Stimulated activated CD8-positive, alpha-beta memory T cell treated with anti-CD3 and anti-CD28 coated beads, Interleukin-2, amount 100 ng/mL, for 1 hour (primary cell): ENCODE data around the gene AVEN.
"Not testable (repeated sequence)": the region's sequence is repeated elsewhere in the genome, so short reads cannot be mapped to it uniquely, and the experiment has no call there.

ENCODE experiments used
- DNase-seq, 2 donors: peaks; one replicate each; pipeline ENCODE4 v3.0.0-alpha.2; 2020; ENCODE audit warnings: low read depth in 2 of 2

AVEN gene

GRCh38 chr15:33852094-33852493, 186.9 kb downstream of the AVEN start:
- no peak for DNase-seq

- DNase-seq, result no peak
These were observed 187.9 kb downstream of the AVEN start for GRCh38 chr15:33851079-33851478.

DNA sequence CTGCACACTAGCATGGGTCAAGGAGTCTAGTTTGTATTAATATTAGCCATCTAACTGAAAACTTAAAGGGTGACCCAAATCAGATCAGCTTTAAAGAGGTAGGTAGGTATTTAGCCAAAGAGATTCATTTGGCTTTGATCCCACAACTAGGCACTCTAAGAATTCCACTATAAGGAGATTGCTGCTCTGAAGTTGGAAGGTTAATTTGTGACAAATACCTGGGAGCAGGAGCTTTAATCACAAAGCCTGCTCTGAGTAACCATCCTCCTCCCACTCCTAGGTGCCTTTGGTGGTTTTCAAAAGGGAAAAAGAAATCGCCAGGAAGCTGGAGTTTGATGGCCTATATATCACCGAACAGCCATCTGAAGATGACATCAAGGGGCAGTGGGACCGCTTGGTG, 191.0 kb downstream of the AVEN start:
- no peak for DNase-seq

DNA sequence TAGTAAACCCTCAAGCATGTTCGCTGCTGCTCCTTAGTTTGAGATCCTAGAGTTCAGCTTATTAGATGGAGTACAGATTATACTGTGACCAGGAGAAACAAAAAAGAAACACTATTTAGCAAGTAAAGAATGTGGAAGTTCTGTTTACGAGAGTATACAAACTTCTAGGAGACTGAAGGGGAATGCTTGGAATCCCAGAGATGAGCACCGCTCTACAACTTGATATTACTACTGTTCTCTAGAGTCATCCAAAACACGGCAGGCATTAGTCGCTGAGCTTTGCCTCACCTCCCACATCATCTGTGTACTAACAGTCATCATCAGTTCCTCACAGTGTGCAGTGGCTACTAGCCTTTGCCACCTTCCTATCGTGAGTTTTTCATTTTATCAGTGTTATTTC, 192.1 kb downstream of the AVEN start:
- no peak for DNase-seq

DNA sequence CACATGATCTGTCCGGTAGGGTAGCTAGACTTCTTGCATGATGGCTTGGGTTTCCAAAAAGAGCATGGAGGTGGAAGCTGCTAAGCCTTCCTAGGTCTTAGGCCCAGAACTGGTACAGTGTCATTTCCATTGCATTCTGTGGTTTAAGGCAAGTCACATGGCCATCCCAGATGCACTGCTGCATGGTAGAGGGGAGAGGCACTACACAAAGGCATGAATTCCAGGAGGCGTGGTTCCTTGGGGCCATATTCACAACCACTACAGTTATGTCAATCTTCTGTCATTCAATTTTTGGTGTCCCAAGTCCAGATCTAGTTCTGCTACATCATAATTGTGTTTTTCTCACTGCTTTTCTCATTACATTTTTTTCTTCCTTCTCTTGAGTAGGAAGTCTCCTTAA, 192.9 kb downstream of the AVEN start:
- DNase-seq, result no peak

DNA sequence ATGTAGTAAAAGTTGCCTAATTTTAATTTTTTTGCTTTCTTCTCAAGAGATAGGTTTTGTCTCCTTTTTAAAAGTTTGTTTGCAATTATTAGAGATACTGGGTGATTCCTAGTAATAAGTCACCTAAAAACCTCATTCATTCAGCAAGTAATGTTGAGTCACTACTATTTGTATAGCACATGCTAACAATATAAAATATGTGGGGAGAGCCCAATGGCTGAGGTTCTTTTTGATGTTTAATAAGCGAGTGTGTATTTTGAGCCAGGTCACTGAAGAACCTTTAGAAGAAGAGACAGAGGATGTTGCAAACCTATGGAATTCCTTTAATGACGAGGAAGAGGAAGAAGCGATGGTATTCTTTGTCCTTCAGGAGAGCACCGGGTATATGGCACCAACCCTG, 194.4 kb downstream of the AVEN start:
- no peak for DNase-seq

DNA sequence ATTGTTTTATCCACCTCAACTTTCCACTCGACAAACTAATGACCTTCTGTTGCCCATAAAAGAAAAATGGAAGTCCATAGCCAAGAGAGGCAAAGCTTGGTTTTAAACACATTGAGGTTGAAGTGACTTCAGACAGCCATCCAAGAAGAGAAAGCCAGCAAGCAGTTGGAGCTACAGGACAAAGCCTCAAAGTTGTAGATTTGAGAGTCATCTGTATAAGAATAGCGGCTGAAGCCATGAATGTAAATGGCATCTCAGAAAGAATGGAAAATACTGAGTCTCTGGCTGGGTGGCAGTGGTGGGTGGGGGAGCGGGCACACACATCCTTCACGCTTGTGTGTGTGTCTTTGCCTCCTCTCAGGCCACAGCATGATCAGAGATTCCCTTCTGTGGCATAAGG, 194.8 kb downstream of the AVEN start:
- no peak for DNase-seq

- DNase-seq, result no peak
These were observed 198.4 kb downstream of the AVEN start for GRCh38 chr15:33840615-33841014.

- no peak for DNase-seq
These were observed 199.5 kb downstream of the AVEN start for GRCh38 chr15:33839540-33839939.

DNA sequence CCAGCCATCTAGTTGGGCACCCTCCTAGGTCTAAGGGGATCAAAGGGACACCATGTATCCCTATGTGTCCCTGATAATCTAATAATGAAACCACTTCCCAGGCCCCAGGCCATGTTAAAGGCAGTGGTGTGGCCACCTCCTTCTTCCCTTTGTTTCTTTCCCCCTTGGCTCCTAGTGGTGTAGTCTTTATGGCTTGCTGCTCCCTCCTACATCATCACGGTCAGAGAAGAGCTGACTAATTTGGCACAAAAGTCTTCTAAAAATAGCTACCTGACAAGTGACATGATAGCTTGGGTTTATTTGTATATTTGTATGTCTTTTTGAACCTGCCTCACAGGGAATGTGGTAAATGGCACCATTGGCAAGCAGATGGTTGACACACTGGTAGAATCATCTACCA, 201.7 kb downstream of the AVEN start:
- DNase-seq, result no peak

DNA sequence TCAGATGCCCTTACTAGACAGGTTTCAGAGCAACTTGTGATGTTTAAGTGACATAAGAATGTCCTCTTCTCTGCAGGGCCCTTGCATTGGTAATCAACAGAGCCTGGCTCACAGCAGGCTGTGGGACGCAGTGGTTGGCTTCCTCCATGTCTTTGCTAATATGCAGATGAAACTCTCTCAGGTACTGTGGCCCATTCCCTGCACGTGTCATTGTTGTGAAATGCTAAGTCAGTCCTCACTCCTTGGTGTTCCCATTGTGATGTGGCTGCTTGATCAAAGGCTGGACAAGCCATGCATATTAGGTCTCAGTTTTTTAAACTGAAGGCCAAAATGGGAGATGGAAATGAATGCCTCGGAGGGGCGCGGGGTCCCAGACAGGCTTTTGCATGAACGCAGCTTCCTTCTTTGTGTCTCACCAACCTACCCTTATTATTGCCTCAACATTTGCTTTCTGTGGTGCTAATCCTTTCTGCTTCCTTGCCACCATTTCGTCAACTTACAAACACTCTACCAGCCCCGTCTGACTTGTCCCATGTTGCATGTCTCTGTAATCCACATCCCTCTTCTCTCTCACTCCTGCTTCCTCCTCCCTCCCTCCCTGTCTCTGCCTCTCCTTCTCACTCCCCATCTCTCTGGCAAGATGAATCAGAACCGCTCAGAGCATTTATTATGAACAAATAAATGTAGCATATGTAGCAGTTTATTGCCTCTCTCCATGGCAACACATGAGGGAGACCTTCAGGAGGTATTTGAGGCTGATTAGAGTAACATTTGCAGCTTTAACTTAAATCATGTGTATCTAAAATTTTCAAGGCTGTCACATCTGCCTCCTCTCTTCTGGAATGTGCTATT, 203.9 kb downstream of the AVEN start:
- no peak for DNase-seq

- no peak for DNase-seq
These were observed 207.4 kb downstream of the AVEN start for GRCh38 chr15:33831646-33832045.

DNA sequence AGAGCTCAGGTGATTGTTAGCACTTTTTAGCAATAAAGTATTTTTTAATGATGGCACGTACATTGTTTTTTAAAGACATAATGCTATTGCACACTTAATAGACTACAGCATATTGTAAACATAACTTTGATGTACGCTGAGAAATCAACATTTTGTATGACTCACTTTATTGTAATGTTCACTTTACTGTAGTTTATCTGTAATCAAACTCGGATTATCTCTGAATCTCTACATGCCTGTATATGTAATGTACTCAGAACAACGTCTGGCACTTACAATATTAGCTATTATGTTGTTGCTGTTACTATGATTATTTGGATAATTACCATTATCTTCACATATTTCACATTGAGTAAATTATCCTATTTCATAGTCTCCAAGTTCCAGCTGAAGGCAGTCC, 208.7 kb downstream of the AVEN start:
- no peak for DNase-seq

DNA sequence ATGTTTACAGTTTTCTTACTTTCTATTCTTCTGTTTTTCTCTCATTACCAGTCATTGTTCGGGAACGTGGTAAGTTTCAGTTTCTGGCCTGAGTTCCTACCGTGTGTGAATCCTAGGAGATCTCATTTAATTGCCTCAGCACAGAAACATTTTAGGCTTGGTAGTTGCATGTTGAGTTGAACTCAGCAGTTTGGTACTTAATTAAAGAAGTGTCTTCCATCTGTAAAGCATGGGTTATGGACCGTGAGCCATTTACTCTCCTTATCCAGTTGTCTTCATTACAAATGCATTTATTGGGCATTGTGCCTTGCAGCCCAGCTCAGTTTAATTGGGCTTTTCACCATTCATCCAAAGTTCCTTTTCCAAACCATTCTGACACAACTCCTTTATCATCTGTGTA, 212.8 kb downstream of the AVEN start:
- DNase-seq, result no peak

GRCh38 chr15:33825453-33825852, 213.6 kb downstream of the AVEN start:
- no peak for DNase-seq

- no peak for DNase-seq
These were observed 215.9 kb downstream of the AVEN start for GRCh38 chr15:33823119-33823518.

GRCh38 chr15:33822479-33822878, 216.5 kb downstream of the AVEN start:
- no peak for DNase-seq

DNA sequence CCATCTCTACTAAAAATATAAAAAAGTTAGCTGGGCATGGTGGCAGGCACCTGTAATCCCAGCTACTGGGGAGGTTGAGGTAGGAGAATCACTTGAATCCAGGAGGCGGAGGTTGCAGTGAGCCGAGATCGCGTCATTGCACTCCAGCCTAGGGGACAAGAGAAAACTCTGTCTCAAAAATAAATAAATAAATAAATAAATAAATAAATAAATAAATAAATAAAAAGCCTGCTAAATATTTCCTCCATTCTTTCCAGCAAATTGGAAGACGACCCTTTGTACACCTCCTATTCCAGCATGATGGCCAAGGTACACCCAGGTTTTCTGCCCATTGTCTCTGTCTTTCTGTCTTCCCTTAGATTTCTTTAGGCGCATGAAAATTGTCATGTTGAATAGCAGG, 219.5 kb downstream of the AVEN start:
- not testable (repeated sequence) for DNase-seq
